Right lobe of liver (tissue), 6 donors: Measurements from ENCODE around the gene TCAIM. TPM values are rescaled to one million over a fixed set of nuclear protein-coding genes. Genes with fewer than 3 reads are reported as not detected.

Source experiments
- ATAC-seq, 4 donors: fragments of 200-7000 bp; cut with Tn5 transposase; one replicate each; pipeline ENCODE4 v1.9.1; 2020; ENCODE audit warnings: mild to moderate bottlenecking in 4 of 4, moderate library complexity in 4 of 4
- DNase-seq, 3 donors: peaks; one replicate each; pipeline ENCODE4 v3.0.0-alpha.2; 2020
- H3K27ac ChIP-seq, 3 donors: fragments of 200-600 bp; one replicate each; pipeline ENCODE4 v1.8.0; 2022
- H3K27me3 ChIP-seq, 2 donors: fragments of 200-600 bp; one replicate each; pipeline ENCODE4 v1.8.0; 2022
- H3K36me3 ChIP-seq, 4 donors: fragments of 200-600 bp; sonication (generic) in 1 of 4; one replicate each; pipeline versions ENCODE4 v1.5.1 to v1.8.0; 2017 to 2022; ENCODE audit warnings: control low read depth in 1 of 4
- H3K4me1 ChIP-seq, 4 donors: fragments of 200-600 bp; sonication (generic) in 1 of 4; one replicate each; pipeline versions ENCODE4 v1.5.1 to v1.8.0; 2017 to 2022; ENCODE audit warnings: control low read depth in 1 of 4
- H3K4me3 ChIP-seq, 3 donors: fragments of 200-600 bp; one replicate each; pipeline ENCODE4 v1.8.0; 2022
- H3K9me3 ChIP-seq, 4 donors: fragments of 200-600 bp; sonication (generic) in 1 of 4; one replicate each; pipeline versions ENCODE4 v1.5.1 to v1.8.0; 2017 to 2022; ENCODE audit warnings: control low read depth in 1 of 4
- POLR2A ChIP-seq: fragments of 450-650 bp; IDR thresholded peaks from one replicate; pipeline ENCODE4 v1.6.1; 2017; ENCODE audit warnings: antibody characterized with exemption, mild to moderate bottlenecking
- WGBS: methylation state at CpG from one replicate; pipeline ENCODE4 v1.1.6; 2018; ENCODE audit warnings: low coverage, low lambda C conversion rate; ENCODE audit not compliant: insufficient coverage; ENCODE audit errors: missing lambda C conversion rate; 5-methylcytosine and 5-hydroxymethylcytosine counted together
- intact Hi-C, 2 donors: fragments of 100-400 bp; cut with DNase I; formaldehyde crosslinking; loops; one replicate each; pipeline versions ENCODE4 v1.11.2 to v1.14.1; 2022
- total RNA-seq, 6 experiments: library from RNA; depleted of rRNA in 2 of 6; stranded (reverse); fragments of >200 nt in 2 of 6; fragmentation: NEBNext Ultra II Directional in 3 of 6; extraction: Animal tissue kit (Norgen Biotek cat#: 25700) in 3 of 6; gene quantifications; one replicate each; pipeline versions ENCODE4 v1.1.0 to v1.2.4, GENCODE V29; 2016 to 2023
- TF ChIP-seq, protein P1 (sequence below), 4 donors: fragments of 200-600 bp in 3 of 4; fragments of 450-650 bp in 1 of 4; IDR thresholded peaks; one replicate each; pipeline versions ENCODE4 v1.5.1 to v1.8.0; 2016 to 2022; ENCODE audit warnings: antibody characterized with exemption in 4 of 4, mild to moderate bottlenecking in 2 of 4
- donor health status: DM: no; HTN: yes; CAD: no.
- donor health status: DM: no; HTN: no; CAD: no.
- donor health status: DM: no; HTN: no; CAD: no.
- donor health status: DM: no; HTN: yes; CAD: no.
- donor health status: DM: no; HTN: yes; CAD: no.

Gene TCAIM
- total RNA-seq, 6 experiments from 2014 or later: 37.8 to 46.4 (median 40.1) TPM

DNA sequence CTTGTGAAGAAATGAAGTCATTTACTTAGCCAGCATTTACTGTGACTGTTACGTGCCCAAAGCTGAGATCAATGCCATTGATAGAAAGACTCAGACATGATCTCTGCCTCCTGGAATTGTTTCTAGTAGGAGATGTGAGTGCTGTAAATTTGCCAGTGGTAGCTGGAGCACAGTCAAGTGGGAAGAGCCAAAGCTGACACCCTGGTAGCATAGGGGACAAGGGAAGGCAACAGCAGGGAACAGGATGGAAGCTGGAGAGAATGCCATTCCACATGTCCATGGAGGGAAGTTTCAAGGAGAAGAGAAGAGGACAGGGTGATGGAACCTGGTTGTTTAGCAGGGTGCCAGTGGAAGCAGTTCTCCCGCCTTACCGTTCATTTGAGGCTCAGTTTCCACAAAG, 64.0 kb downstream of the TCAIM start:
- Histone ChIP-seq H3K4me1 (no peaks in the 10 kb centered on the region), H3K4me3 (no peak overlapping the region), H3K27ac (no peak overlapping the region), H3K9me3 (no peaks in the 10 kb centered on the region), H3K27me3 (no peaks in the 10 kb centered on the region), H3K36me3 (peaks cover 0 to 32% (median 2%) of the 10 kb centered on the region in 4 donors)
- TF ChIP-seq, protein P1, sequence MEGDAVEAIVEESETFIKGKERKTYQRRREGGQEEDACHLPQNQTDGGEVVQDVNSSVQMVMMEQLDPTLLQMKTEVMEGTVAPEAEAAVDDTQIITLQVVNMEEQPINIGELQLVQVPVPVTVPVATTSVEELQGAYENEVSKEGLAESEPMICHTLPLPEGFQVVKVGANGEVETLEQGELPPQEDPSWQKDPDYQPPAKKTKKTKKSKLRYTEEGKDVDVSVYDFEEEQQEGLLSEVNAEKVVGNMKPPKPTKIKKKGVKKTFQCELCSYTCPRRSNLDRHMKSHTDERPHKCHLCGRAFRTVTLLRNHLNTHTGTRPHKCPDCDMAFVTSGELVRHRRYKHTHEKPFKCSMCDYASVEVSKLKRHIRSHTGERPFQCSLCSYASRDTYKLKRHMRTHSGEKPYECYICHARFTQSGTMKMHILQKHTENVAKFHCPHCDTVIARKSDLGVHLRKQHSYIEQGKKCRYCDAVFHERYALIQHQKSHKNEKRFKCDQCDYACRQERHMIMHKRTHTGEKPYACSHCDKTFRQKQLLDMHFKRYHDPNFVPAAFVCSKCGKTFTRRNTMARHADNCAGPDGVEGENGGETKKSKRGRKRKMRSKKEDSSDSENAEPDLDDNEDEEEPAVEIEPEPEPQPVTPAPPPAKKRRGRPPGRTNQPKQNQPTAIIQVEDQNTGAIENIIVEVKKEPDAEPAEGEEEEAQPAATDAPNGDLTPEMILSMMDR (IDR thresholded peaks at IDR 0.05): no peak
- TF ChIP-seq POLR2A: no peak
- intact Hi-C loops: no loop called here
- ATAC-seq (no peak), DNase-seq (no peak)
- 83% methylated on average over 2 of the region's 3 CpGs for WGBS

GRCh38 chr3:44409640-44410410, 71.3 kb downstream of the TCAIM start:
- no peaks in the 10 kb centered on the region for H3K4me1 ChIP-seq
- no peak overlapping the region for H3K27ac ChIP-seq
- no peaks in the 10 kb centered on the region for H3K27me3 ChIP-seq
- H3K4me3 ChIP-seq: no peak overlapping the region
- no peaks in the 10 kb centered on the region for H3K9me3 ChIP-seq
- DNase-seq: peak in 1 of 3 donors; percentile 40
- no peaks in the 10 kb centered on the region for H3K36me3 ChIP-seq
- 33% methylated on average over 1 of the region's 4 CpGs for WGBS
- intact Hi-C loops: no loop called here
- no peak for TF ChIP-seq POLR2A
- TF ChIP-seq, protein P1 (IDR thresholded peaks at IDR 0.05): no peak
- ATAC-seq: peak in 1 of 4 donors; percentile 8

GRCh38 chr3:44411031-44411645, 72.6 kb downstream of the TCAIM start:
- intact Hi-C loops: no loop called here

GRCh38 chr3:44412365-44412764, 73.8 kb downstream of the TCAIM start:
- 72% methylated on average over 5 of the region's 10 CpGs for WGBS
- H3K4me3 ChIP-seq: no peak overlapping the region
- H3K27ac ChIP-seq: no peak overlapping the region
- H3K27me3 ChIP-seq: no peaks in the 10 kb centered on the region
- intact Hi-C loops: no loop called here
- no peaks in the 10 kb centered on the region for H3K36me3 ChIP-seq
- TF ChIP-seq POLR2A: no peak
- TF ChIP-seq, protein P1 (IDR thresholded peaks at IDR 0.05): no peak
- DNase-seq: peak in 1 of 3 donors; percentile 39
- peak; percentile 62 to 76 (median 65) for ATAC-seq
- H3K4me1 ChIP-seq: no peaks in the 10 kb centered on the region
- no peaks in the 10 kb centered on the region for H3K9me3 ChIP-seq

More at GRCh38 chr3:44411031-44411645, 72.6 kb downstream of the TCAIM start:
- 83% methylated on average over 2 of the region's 11 CpGs for WGBS
- H3K27me3 ChIP-seq: no peaks in the 10 kb centered on the region
- no peaks in the 10 kb centered on the region for H3K36me3 ChIP-seq
- no peaks in the 10 kb centered on the region for H3K4me1 ChIP-seq
- TF ChIP-seq POLR2A: no peak
- TF ChIP-seq, protein P1 (IDR thresholded peaks at IDR 0.05): no peak
- H3K27ac ChIP-seq: no peak overlapping the region
- H3K4me3 ChIP-seq: no peak overlapping the region
- H3K9me3 ChIP-seq: no peaks in the 10 kb centered on the region
- DNase-seq: peak in 1 of 3 donors; percentile 36
- peak in 1 of 4 donors; percentile 8 for ATAC-seq
